ENCODE measurements around the gene AKAP8. TPM values are rescaled to one million over a fixed set of nuclear protein-coding genes. Genes with fewer than 3 reads are reported as not detected.
"Not testable (repeated sequence)": the region's sequence is repeated elsewhere in the genome, so short reads cannot be mapped to it uniquely, and the experiment has no call there.

Gene AKAP8
- total and polyA plus RNA-seq, 5 donors = 9.3 to 24.9 (median 19.2) TPM

DNA sequence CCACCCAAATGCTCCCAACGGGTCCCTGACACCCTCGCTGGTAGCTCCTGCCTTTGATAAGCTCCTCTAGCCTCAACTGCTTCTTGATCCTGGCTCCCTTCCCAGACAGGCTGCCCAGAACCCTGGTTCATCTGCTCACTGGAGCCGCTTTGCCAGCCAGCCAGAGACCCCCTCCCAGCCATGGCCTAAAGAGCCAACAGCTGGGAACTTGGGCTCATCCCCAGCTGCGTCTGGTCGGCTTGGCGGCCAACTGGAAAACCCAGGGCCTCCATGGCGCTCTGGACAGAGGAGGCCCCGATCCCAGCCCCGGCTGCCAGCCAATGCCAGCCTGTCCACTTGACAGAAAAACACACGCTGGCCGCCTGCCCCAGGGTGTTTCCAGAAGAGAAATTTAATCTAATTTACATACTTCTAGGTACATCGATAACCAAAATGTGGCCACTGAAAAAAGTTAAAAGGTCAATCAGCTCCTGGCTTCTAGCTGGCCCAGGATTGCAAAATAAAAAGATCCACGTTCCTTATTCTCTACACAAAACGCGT lies 42.2 kb upstream of the AKAP8 start:
- Histone ChIP-seq H3K27ac (ENCODE audit: low read length) (peak overlapping the region; percentile 29), H3K4me1 (ENCODE audit: control insufficient read depth, insufficient read depth, low read length) (peaks cover 7% of the 10 kb centered on the region), H3K27me3 (ENCODE audit: control insufficient read depth, insufficient read depth) (no peaks in the 10 kb centered on the region), H3K4me3 (ENCODE audit: low read length) (no peak overlapping the region), H3K9me3 (ENCODE audit: control insufficient read depth, low read length) (no peaks in the 10 kb centered on the region)
- peak; percentile 49 to 86 (median 85) for DNase-seq
- 51% methylated on average over 15 of the region's 15 CpGs for WGBS
- intact Hi-C loops (cut with DNase I) = no loop called here
- ATAC-seq = peak in 1 of 2 donors; percentile 1

DNA sequence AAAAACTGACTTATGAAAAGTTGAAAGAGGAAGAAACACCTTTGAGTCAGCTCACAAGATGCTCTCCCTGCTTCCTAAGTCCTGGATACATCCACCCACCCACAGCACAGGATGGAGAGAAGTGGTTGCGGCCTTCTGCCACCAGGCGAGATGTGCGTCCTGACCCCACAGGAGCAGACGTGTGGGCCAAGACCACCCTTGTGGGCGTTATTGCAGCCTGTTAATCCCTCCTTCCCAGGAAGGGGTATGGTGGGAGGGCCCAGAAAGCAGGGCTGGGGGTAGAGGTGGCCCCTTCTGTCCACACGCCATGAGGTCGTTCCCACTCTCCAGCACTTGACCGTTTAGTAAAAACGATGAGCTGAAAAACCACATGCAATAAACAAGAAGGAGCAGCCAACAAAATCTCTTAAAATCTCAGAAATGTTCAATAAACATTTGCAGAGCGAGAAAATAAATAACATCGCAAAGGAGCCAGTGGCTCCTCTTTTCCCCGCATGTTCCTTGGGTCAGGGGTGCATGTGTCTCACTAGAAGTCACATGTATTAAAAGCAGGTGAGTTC lies 41.6 kb upstream of the AKAP8 start:
- intact Hi-C loops (cut with DNase I) = no loop called here
- 69% methylated on average over 12 of the region's 12 CpGs for WGBS
- Histone ChIP-seq H3K4me3 (ENCODE audit: low read length) (no peak overlapping the region), H3K4me1 (ENCODE audit: control insufficient read depth, insufficient read depth, low read length) (peaks cover 7% of the 10 kb centered on the region), H3K27me3 (ENCODE audit: control insufficient read depth, insufficient read depth) (no peaks in the 10 kb centered on the region), H3K27ac (ENCODE audit: low read length) (peak overlapping the region; percentile 29), H3K9me3 (ENCODE audit: control insufficient read depth, low read length) (no peaks in the 10 kb centered on the region)
- DNase-seq (peak in 2 of 3 donors; percentile 29 to 43), ATAC-seq (no peak)

DNA sequence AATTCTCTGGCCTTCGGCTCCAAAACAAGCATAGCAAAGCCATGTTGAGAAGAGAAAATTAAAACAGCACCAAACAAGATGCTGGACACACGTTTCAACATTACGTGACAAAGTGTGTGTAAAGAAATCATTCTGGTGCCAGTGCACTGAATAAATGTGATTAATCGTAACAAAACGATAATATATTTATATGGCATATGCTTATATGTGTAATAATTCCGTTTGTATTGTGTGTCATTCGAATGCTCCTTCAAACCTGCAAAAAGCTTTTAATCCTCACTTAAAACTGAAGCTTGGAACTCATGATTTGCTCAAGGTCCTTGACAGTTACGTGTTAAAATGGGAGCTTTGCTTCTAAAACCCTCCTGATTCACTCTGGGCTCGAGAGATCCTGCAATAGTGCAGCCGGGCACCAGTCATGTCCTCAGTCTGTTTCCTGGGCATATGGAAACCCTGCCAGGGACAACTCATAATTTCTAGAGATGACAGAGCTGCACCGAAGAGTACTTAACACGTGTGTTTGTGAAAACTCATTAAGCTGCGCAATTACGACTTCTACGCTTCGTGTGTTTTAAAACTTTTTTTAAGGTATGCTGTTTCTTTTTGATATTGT lies 39.9 kb upstream of the AKAP8 start:
- WGBS = 28% methylated on average over 16 of the region's 16 CpGs
- Histone ChIP-seq H3K4me1 (ENCODE audit: control insufficient read depth, insufficient read depth, low read length) (peaks cover 10% of the 10 kb centered on the region), H3K27me3 (ENCODE audit: control insufficient read depth, insufficient read depth) (no peaks in the 10 kb centered on the region), H3K4me3 (ENCODE audit: low read length) (peak overlapping the region; percentile 52), H3K27ac (ENCODE audit: low read length) (no peak overlapping the region), H3K9me3 (ENCODE audit: control insufficient read depth, low read length) (no peaks in the 10 kb centered on the region)
- ATAC-seq (no peak), DNase-seq (no peak)
- intact Hi-C loops (cut with DNase I) = no loop called here

DNA sequence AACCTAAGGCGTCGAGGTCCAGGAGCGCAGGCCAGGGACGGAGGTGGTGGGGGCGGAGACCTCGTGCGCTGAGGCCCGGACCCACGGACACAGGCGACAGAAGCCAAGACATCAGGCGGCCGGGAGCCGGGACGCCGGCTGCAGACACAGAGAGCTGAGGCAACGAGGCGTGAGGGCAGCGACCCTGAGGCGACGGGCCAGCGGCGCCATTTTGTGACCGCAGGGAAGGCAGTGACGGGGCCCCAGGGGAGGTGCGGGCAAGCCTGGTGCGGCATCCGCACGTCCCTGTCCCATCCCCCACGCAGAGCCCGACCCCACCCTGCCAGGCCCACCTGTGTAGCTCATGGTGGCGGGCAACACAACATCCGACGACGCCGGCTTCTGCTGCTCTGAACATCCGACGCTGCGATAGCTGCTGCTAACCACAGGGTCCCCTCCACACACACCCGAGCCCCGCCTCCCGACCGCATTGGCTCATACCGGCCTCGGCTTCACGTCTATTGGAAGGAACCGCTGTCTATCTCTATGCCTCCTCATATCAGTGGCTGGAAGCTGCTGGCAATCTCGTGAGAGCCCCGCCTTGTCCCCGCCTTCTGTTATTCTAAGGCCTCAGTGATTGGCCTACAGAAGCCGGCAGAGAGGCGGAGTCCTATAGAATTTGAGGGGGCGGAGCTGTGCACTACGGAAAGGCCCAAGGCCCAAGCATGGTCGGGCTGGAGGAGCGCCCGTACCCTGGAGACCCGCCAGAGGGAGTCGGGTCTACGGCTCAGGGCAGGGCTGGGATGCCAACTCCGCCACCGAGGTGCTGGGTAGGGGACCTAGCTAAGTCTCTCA lies 39.2 kb upstream of the AKAP8 start, which contains the start of gene AKAP8L:
AKAP8L (minus strand) TSS at position 410 of the 834 bp plus-strand sequence; CDS start at position 345, 65 bp downstream.
- intact Hi-C loops (cut with DNase I) = no loop called here
- no peaks in the 10 kb centered on the region for H3K9me3 ChIP-seq (ENCODE audit: control insufficient read depth, low read length)
- ATAC-seq (peak; percentile 97), DNase-seq (peak; percentile 99 to 100 (median 99))
- peak within 1 kb of the TSS; percentile 78 for H3K27ac ChIP-seq (ENCODE audit: low read length)
- under 1% methylated on average over 61 of the region's 61 CpGs for whole genome bisulfite sequencing
- peaks cover 10% of the 10 kb centered on the region for H3K4me1 ChIP-seq (ENCODE audit: control insufficient read depth, insufficient read depth, low read length)
- H3K27me3 ChIP-seq (ENCODE audit: control insufficient read depth, insufficient read depth) = no peaks in the 10 kb centered on the region
- H3K4me3 ChIP-seq (ENCODE audit: low read length) = peak within 1 kb of the TSS; percentile 70

DNA sequence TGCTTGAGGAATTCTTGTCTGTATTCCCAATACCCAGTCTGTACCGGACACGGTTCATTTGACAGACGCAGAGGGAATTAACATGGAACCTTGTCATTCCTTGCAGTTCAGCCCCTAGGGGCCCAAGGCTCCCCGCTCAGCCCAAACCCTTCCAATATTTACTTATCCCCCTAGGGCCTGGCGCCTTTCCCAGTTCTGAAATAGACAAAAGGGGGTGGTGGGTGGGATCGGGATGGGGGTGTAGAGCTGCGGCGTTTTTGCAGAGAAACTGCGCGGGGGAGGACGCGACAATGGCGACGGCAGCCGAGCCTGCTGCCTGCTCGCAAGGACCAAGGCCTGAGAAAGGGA lies 38.6 kb upstream of the AKAP8 start:
- ATAC-seq (peak in 1 of 2 donors; percentile 1), DNase-seq (peak in 1 of 3 donors; percentile 75)
- Histone ChIP-seq H3K9me3 (ENCODE audit: control insufficient read depth, low read length) (no peaks in the 10 kb centered on the region), H3K4me1 (ENCODE audit: control insufficient read depth, insufficient read depth, low read length) (peaks cover 10% of the 10 kb centered on the region), H3K4me3 (ENCODE audit: low read length) (peak overlapping the region; percentile 70), H3K27me3 (ENCODE audit: control insufficient read depth, insufficient read depth) (no peaks in the 10 kb centered on the region), H3K27ac (ENCODE audit: low read length) (peak overlapping the region; percentile 78)
- intact Hi-C loops (cut with DNase I) = no loop called here
- under 1% methylated on average over 16 of the region's 16 CpGs for WGBS

DNA sequence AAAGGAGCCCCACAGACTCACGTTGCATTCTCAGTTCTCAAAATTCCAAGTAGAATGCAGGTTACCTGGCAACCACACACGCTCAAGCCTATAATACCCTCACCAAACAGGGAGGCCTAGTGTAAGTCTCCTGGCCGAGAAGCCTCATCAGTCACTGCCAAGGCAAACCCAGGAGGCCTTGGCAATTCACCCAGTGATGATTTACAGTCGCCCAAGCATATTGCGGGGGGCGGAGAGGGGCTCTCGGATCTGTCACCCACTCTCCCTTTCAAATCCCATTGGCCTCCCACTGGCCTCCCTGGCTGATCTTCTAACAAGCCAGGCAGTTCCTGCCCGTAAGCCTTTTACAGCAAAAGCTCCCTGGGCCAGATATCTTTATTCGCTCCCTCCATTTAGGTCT lies 38.1 kb upstream of the AKAP8 start:
- intact Hi-C loops (cut with DNase I) = no loop called here
- ATAC-seq (no peak), DNase-seq (peak in 1 of 3 donors; percentile 34)
- Histone ChIP-seq H3K4me3 (ENCODE audit: low read length) (peak overlapping the region; percentile 70), H3K27ac (ENCODE audit: low read length) (peak overlapping the region; percentile 78), H3K4me1 (ENCODE audit: control insufficient read depth, insufficient read depth, low read length) (peaks cover 12% of the 10 kb centered on the region), H3K27me3 (ENCODE audit: control insufficient read depth, insufficient read depth) (no peaks in the 10 kb centered on the region), H3K9me3 (ENCODE audit: control insufficient read depth, low read length) (no peaks in the 10 kb centered on the region)
- WGBS = 4% methylated on average over 9 of the region's 9 CpGs

DNA sequence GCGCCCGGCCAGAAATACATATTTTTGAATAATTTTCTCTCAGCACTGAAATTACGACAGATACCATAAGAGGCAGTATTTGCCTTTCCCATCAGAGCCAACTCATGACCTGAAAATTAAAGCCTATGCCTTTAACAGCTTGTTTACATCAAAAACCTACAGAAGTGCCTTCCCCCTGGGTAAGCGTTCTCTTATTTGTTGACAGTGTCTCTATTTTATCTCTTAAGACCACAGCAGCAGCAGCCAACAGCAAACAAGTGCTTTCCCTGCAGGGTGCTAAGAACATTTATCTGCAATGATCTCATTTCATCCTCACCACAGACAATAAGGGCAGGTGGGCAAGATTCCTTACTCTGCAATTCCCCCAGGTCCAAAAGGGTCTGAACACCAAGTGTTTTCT lies 33.2 kb upstream of the AKAP8 start:
- Histone ChIP-seq H3K27ac (ENCODE audit: low read length) (peak overlapping the region; percentile 31), H3K4me1 (ENCODE audit: control insufficient read depth, insufficient read depth, low read length) (peaks cover 18% of the 10 kb centered on the region), H3K9me3 (ENCODE audit: control insufficient read depth, low read length) (no peaks in the 10 kb centered on the region), H3K4me3 (ENCODE audit: low read length) (no peak overlapping the region), H3K27me3 (ENCODE audit: control insufficient read depth, insufficient read depth) (no peaks in the 10 kb centered on the region)
- DNase-seq (no peak), ATAC-seq (no peak)
- intact Hi-C loops (cut with DNase I) = no loop called here
- 69% methylated on average over 4 of the region's 4 CpGs for WGBS

DNA sequence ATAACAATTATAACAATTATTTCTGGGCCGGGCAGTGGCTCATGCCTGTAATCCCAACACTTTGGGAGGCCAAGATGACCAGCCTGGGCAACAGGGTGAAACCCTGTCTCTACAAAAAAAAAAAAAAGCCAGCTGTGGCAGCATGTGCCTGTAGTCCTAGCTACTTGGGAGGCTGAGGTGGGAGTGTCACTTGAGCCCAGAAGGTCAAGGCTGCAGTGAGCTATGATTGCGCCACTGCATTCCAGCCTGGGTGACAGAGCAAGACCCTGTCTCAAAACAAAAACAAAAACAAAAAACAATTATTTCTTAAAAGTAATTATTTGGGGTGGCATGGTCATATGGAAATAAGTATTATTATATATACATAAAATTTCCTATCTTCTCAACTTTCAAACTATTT lies 31.8 kb upstream of the AKAP8 start:
- ATAC-seq; H3K9me3 ChIP-seq (ENCODE audit: control insufficient read depth, low read length); intact Hi-C loops (cut with DNase I); H3K4me3 ChIP-seq (ENCODE audit: low read length); DNase-seq; H3K27ac ChIP-seq (ENCODE audit: low read length); H3K27me3 ChIP-seq (ENCODE audit: control insufficient read depth, insufficient read depth): not testable (repeated sequence)
- peaks cover 13% of the 10 kb centered on the region for H3K4me1 ChIP-seq (ENCODE audit: control insufficient read depth, insufficient read depth, low read length)
- 78% methylated on average over 2 of the region's 2 CpGs for WGBS

DNA sequence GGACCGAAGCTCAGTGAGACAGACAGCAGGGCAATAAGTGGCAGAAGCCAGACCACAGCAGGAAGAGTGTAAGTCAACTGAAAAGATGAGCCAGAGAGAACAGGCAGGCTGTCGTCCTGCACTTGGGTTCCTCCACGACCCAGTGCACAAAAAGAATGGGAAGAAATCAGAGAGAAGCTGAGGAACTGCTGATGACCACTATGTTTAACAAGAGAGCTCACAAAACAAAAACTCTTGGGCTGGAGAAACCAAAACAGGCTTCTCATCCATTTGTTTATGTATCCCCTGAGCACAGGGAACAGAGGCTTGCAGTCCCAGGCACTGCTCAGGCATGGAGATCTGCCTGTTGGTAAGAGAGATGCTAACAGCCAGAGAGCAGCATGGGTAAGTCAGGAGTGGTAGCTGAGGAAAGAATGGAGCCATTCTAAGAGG lies 25.2 kb upstream of the AKAP8 start:
- Histone ChIP-seq H3K27me3 (ENCODE audit: control insufficient read depth, insufficient read depth) (no peaks in the 10 kb centered on the region), H3K27ac (ENCODE audit: low read length) (peak overlapping the region; percentile 85), H3K9me3 (ENCODE audit: control insufficient read depth, low read length) (no peaks in the 10 kb centered on the region), H3K4me3 (ENCODE audit: low read length) (no peak overlapping the region), H3K4me1 (ENCODE audit: control insufficient read depth, insufficient read depth, low read length) (peaks cover 14% of the 10 kb centered on the region)
- intact Hi-C loops (cut with DNase I) = no loop called here
- 26% methylated on average over 3 of the region's 3 CpGs for WGBS
- ATAC-seq = no peak
- DNase-seq = no peak

DNA sequence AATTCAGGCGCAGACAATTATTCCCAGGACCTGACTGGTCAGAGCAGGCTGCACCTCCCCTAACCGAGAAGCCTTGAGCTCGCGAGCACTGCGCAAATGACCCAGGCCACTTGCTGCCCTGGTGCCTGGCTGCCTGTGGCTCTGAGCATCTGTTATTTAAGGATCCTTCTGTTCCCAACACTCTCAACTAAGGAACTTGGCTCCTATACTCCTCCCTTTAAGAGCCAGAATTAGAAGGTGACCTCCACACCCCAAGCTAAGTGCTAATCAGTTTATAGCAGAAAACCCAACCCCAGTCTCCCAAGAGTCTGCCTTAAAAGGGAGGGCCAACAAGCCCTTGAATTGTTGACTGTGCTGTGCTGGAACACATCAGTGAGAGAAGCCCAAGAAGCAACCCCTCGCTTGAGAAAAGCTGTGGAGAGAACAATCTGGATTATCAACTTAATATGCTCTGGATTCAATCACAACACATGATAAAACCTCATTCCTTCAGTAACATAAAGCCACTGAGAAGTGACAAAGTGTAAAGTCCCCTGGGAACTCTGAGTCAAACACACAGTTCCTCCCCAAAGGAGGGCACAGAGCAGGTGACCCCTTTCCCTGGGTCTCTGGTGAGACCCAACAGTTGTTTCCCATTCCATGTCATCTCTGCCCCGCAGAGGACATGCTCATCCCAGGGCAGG lies 24.7 kb upstream of the AKAP8 start:
- 42% methylated on average over 7 of the region's 7 CpGs for WGBS
- DNase-seq = peak in 2 of 3 donors; percentile 68 to 79
- Histone ChIP-seq H3K27ac (ENCODE audit: low read length) (peak overlapping the region; percentile 85), H3K4me1 (ENCODE audit: control insufficient read depth, insufficient read depth, low read length) (peaks cover 12% of the 10 kb centered on the region), H3K27me3 (ENCODE audit: control insufficient read depth, insufficient read depth) (no peaks in the 10 kb centered on the region), H3K4me3 (ENCODE audit: low read length) (no peak overlapping the region), H3K9me3 (ENCODE audit: control insufficient read depth, low read length) (no peaks in the 10 kb centered on the region)
- intact Hi-C loops (cut with DNase I) = no loop called here
- peak; percentile 60 to 72 for ATAC-seq
